Measurements from ENCODE around the gene ABCF1. TPM values are rescaled to one million over a fixed set of nuclear protein-coding genes. Genes with fewer than 3 reads are reported as not detected.

The ABCF1 gene
- total and polyA plus RNA-seq, 9 of the 15 experiments (the other 6 are each of a cell fraction or from before 2014, with no cell fraction given): 41.6 to 193 (median 102) TPM

DNA sequence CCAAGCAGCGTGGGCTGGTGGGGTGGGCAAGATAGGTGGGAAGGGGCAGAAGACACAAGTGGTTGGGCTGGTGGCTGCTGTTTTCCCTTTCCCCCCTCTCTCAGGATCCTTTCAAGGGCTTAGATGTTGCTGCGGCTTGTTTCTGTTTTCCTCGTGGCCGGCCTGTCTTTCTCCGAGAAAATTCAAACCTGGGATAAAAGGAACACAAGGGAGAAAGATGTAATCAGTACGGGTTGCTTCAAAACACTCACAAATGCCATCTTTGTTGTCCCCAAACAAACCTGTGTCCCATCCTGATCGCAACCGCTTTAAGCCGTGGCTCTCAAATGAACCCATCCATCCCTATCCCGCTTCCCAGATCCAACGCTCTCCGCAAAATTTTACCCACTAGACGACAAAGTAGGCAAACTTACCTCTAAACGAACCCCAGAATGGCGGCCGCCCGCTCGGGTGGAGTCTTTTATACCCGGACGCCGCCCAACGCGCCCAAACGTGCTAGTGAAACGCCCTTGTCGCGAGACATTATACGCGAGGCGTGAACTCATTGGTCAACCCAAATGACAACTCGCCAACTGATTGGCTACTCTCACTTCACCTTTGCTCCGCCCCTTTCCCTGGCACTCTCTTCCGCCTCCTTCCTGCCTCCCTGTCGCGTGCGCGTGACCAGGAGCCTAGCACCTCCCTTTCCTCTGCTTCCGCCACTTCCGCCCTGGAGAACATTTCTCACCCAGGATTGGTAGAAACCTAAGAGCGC, 45.7 kb downstream of the ABCF1 start, which contains the start of gene PPP1R10 (continued):
- TF ChIP-seq, protein P1, sequence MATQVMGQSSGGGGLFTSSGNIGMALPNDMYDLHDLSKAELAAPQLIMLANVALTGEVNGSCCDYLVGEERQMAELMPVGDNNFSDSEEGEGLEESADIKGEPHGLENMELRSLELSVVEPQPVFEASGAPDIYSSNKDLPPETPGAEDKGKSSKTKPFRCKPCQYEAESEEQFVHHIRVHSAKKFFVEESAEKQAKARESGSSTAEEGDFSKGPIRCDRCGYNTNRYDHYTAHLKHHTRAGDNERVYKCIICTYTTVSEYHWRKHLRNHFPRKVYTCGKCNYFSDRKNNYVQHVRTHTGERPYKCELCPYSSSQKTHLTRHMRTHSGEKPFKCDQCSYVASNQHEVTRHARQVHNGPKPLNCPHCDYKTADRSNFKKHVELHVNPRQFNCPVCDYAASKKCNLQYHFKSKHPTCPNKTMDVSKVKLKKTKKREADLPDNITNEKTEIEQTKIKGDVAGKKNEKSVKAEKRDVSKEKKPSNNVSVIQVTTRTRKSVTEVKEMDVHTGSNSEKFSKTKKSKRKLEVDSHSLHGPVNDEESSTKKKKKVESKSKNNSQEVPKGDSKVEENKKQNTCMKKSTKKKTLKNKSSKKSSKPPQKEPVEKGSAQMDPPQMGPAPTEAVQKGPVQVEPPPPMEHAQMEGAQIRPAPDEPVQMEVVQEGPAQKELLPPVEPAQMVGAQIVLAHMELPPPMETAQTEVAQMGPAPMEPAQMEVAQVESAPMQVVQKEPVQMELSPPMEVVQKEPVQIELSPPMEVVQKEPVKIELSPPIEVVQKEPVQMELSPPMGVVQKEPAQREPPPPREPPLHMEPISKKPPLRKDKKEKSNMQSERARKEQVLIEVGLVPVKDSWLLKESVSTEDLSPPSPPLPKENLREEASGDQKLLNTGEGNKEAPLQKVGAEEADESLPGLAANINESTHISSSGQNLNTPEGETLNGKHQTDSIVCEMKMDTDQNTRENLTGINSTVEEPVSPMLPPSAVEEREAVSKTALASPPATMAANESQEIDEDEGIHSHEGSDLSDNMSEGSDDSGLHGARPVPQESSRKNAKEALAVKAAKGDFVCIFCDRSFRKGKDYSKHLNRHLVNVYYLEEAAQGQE (IDR thresholded peaks at IDR 0.05; ENCODE audit: borderline replicate concordance): no peak
- TF ChIP-seq, protein P1 (CRISPR knock-in tag; IDR thresholded peaks at IDR 0.05; ENCODE audit: low read depth): peak; percentile 80
- TF ChIP-seq RAD51 (IDR thresholded peaks at IDR 0.05; ENCODE audit: borderline replicate concordance, low read depth) (peak; percentile 76; the same call in 1 of the 2 replicates), ZNF785 (CRISPR knock-in tag; IDR thresholded peaks at IDR 0.05) (no peak), ILF3 (IDR thresholded peaks at IDR 0.05; ENCODE audit: borderline replicate concordance) (peak; percentile 99), TCF3 (CRISPR knock-in tag; IDR thresholded peaks at IDR 0.05) (peak; percentile 27), ZNF717 (CRISPR knock-in tag; IDR thresholded peaks at IDR 0.05) (peak; percentile 92), ZBTB7A (IDR thresholded peaks at IDR 0.05; ENCODE audit: borderline replicate concordance, control insufficient read depth, low read depth, low read length) (peak; percentile 30; the same call in 1 of the 2 replicates)
- TF ChIP-seq, protein P2, sequence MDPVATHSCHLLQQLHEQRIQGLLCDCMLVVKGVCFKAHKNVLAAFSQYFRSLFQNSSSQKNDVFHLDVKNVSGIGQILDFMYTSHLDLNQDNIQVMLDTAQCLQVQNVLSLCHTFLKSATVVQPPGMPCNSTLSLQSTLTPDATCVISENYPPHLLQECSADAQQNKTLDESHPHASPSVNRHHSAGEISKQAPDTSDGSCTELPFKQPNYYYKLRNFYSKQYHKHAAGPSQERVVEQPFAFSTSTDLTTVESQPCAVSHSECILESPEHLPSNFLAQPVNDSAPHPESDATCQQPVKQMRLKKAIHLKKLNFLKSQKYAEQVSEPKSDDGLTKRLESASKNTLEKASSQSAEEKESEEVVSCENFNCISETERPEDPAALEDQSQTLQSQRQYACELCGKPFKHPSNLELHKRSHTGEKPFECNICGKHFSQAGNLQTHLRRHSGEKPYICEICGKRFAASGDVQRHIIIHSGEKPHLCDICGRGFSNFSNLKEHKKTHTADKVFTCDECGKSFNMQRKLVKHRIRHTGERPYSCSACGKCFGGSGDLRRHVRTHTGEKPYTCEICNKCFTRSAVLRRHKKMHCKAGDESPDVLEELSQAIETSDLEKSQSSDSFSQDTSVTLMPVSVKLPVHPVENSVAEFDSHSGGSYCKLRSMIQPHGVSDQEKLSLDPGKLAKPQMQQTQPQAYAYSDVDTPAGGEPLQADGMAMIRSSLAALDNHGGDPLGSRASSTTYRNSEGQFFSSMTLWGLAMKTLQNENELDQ (CRISPR knock-in tag; IDR thresholded peaks at IDR 0.05; ENCODE audit: borderline replicate concordance): peak; percentile 73; the same call in 1 of the 2 replicates
- TF ChIP-seq, protein P3, sequence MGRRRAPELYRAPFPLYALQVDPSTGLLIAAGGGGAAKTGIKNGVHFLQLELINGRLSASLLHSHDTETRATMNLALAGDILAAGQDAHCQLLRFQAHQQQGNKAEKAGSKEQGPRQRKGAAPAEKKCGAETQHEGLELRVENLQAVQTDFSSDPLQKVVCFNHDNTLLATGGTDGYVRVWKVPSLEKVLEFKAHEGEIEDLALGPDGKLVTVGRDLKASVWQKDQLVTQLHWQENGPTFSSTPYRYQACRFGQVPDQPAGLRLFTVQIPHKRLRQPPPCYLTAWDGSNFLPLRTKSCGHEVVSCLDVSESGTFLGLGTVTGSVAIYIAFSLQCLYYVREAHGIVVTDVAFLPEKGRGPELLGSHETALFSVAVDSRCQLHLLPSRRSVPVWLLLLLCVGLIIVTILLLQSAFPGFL (CRISPR knock-in tag; IDR thresholded peaks at IDR 0.05): 0 out of 2 replicates have a peak, but pooled peaks have one; percentile 11
- TF ChIP-seq, protein P4, sequence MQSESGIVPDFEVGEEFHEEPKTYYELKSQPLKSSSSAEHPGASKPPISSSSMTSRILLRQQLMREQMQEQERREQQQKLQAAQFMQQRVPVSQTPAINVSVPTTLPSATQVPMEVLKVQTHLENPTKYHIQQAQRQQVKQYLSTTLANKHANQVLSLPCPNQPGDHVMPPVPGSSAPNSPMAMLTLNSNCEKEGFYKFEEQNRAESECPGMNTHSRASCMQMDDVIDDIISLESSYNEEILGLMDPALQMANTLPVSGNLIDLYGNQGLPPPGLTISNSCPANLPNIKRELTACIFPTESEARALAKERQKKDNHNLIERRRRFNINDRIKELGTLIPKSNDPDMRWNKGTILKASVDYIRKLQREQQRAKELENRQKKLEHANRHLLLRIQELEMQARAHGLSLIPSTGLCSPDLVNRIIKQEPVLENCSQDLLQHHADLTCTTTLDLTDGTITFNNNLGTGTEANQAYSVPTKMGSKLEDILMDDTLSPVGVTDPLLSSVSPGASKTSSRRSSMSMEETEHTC (IDR thresholded peaks at IDR 0.05): peak; percentile 96
- TF ChIP-seq, protein P5, sequence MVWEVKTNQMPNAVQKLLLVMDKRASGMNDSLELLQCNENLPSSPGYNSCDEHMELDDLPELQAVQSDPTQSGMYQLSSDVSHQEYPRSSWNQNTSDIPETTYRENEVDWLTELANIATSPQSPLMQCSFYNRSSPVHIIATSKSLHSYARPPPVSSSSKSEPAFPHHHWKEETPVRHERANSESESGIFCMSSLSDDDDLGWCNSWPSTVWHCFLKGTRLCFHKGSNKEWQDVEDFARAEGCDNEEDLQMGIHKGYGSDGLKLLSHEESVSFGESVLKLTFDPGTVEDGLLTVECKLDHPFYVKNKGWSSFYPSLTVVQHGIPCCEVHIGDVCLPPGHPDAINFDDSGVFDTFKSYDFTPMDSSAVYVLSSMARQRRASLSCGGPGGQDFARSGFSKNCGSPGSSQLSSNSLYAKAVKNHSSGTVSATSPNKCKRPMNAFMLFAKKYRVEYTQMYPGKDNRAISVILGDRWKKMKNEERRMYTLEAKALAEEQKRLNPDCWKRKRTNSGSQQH (CRISPR knock-in tag; IDR thresholded peaks at IDR 0.05): peak; percentile 99

All from K562 (cell line).